Fibroblast of upper back skin (primary cell): ENCODE results near the gene KRT13.
"Not testable (repeated sequence)": the region's sequence is repeated elsewhere in the genome, so short reads cannot be mapped to it uniquely, and the experiment has no call there.

Experiments
- DNase-seq: peaks from one replicate; pipeline ENCODE4 v3.0.0-alpha.2; 2013

Gene KRT13

DNA sequence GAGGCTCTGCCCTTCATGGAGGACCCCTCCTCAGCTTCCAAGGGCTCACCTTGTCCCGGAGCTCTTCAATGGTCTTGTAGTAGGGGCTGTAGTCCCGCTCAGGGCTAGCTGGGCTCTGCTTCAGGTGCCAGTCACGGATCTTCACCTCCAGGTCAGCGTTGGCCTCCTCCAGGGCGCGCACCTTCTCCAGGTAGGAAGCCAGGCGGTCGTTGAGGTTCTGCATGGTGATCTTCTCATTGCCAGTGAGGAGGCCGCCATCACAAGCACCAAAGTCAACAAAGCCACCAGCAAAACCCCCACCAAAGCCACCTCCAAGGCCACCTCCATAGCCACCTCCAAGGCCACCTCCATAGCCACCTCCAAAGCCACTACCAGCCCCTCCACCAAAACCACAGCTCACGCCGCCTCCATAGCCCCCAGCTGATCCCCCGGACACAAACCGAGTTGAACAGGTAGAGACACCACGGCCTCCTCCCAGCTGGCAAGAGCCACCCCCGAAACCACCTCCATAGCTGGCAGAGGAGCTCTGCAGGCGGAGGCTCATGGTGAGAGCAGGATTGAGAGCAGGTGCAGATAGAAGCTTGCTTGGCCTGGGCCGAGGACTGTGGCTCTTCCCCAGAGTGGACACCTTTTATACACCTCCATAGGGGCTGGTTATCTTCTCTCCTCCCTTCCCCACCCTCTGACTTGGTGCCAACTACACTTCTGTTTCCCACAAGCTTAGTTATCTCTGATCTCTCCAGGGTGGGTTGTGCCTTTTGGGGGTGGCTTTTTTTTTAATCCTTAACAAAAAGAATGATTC is at the start of gene KRT13:
Gene KRT13, minus strand, starts transcription at position 606 of the 802 bp plus-strand sequence. Its CDS starts 62 bp downstream, at position 544.
- DNase-seq, result no peak

DNA sequence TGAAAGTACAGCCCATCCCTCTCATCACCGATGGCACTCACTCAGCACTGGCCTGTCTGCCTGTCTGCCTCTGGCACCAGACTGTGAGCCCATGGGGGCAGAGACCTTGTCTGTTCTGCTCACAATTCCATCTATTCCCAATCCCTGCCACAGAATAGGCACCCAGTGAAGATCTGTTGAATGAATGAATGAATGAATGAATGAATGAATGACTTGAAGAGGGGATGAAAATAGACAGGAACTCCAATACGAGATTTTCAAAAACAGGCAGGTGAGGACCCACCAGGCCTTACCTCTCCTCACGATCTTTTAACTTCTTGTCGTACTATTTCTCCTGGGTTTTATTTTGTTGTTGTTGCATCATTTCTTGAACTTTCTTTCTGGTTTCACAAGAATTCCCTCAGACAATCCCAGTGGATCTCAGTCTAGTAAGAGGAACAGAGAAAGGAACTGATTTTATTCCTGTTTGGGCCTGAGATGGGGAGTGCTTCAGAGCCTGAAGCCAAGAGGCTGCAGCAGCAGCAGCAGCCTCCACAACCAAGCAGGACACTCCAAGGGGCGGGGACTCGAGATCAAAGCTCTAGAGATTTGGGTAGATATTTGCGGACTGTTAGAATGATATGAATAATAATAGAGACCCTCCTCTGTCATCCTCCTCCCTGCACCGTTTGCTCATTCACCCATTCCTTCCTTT is 48.7 kb upstream of the KRT13 start:
- peak; percentile 43 for DNase-seq

DNA sequence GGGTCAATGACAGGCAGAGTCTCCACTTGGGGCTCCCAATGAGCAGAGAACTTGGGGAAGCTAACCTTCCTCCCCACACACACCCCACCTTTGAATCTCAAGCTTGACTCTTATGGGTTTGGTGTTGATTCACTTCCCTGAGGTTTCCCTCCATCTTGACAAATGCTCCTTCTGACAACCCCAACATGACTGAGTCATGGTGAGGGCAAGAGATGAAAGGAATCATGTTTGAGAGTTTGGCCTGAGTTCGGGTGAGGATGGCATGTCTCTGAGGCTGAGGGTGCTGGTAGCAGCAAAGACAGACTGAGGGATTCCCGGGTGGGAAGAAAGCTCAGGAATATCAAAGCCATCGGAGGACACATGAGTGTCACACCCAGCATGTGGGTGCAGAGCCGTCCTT is 47.8 kb upstream of the KRT13 start:
- DNase-seq, result peak; percentile 45

DNA sequence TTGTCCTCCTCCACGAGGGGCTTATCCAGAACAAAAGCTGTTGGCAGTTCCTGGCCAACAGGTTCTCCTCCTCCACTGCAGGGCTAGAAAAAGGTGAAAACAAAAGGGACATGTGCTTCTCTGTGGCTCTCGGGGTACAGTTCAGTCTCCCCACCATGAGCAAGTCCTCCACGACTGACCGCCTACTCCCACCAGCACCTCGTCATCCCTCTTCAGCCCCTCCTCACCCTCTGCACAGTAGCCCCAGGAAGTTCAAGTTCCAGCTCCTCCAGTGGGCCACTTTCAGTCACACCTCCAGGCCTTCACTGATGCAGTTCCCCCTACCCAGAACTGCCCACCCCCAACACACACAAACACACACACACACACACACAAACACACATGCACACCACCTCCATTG is 47.0 kb upstream of the KRT13 start:
- no peak for DNase-seq

DNA sequence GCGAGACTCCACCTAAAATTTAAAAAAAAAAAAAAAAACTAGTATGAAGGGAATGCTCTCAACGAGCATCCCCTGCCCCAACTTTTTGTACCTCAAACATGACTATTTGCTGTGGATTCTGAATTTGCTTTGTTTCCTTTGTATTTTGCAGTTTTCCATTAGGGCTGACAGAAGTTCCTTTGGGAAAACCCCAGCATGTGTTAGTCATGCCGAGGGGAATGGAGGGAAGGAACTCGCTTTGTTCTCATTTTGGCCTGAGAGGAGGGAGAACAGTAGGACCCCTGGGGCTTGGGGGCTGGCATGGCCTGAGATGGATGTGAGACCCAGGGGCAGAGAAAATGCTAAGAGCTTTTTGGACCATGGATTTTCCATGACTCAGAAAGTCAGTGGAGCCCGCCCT is 46.0 kb upstream of the KRT13 start:
- peak; percentile 57 for DNase-seq

GRCh38 chr17:41549596-41550039 is 44.2 kb upstream of the KRT13 start:
- DNase-seq, result no peak

GRCh38 chr17:41548844-41549595 is 43.6 kb upstream of the KRT13 start:
- peak; percentile 87 for DNase-seq

DNA sequence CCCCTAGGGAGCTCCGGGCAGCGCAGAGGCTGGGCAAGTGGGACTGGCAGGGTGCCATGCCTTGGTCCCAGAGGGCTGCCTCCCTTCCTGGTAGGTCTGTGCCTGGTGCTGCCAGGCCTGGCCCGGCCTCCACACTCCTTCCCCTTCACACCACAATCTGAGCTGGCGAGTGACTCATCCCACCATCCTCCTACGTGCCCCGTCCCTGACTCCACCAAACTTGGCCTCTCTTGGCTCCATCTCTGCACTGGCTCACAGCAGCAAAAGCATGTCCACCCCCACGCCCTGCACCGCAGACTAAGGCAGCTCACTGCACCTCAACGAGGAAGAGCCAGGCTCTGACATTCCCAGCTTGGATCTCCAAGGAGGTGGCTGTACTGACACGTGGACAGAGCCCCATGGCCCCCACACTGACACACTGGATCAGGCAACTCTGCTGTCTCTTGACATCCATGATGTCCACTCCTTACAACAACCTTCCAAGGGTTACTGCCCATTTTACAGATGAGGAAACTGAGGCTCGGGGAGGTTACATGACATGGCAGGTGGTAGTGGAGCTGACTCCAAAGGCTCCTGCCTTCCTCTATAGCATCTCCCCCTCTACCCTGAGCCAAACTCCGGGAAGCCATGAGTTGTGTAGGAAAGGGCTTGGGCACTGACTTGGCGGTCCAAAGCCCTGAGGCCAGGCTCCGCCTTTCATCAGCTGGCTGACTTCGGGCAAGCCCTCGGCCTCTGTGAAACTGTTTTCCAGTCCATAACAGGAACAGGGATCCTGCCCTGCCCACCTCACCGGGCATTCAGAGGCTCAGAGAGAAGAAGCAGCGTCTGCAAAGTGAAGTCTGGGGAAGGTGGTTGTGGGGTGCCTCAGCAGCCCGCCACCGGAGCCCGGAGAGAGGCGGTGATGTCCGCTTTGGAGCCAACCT is 42.8 kb upstream of the KRT13 start:
- DNase-seq, result peak; percentile 97

DNA sequence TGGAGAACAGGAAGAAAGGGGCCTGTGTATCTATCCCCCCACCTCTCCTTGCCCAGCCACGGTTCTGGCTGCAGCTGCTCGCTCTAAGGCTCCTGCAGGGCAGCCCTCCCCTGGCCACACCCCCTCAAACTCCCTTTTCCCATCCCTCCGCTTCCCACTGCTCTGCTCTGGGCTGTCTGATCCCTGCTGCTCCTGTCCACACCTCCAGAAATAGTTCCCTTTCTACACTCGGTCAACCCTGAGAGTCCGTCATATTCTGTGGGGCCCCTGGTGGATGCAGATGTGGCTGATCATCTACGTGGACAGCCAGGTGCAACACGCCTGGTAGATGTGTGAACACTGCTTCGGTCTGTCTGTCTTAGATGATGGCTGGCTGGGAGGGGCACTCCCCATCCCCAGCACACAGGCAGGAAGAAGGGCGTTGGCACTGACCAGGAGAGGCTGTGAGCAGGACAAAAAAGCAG is 42.0 kb upstream of the KRT13 start:
- peak; percentile 24 for DNase-seq

DNA sequence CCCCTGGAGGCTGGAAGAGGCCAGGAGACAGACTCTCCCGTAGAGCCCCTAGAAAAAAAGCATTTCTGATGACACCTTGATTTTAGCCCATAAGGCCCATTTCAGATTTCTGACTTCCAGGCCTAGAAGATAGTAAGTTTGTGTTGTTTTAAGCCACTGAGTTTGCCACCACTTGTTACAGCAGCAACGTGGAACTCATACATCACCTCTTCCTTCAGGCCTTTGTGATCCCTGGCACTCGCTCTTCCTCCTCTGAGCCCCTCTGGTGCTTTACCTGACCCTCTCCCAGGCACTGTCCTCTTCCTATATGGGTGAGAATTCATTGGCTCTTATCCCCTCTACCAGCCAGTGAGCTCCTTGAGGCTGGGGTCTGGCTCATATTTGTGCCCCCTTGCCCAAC is 41.4 kb upstream of the KRT13 start:
- no peak for DNase-seq

GRCh38 chr17:41545829-41546410 is 40.5 kb upstream of the KRT13 start:
- DNase-seq, result no peak

GRCh38 chr17:41544935-41545334 is 39.5 kb upstream of the KRT13 start:
- DNase-seq, result no peak

DNA sequence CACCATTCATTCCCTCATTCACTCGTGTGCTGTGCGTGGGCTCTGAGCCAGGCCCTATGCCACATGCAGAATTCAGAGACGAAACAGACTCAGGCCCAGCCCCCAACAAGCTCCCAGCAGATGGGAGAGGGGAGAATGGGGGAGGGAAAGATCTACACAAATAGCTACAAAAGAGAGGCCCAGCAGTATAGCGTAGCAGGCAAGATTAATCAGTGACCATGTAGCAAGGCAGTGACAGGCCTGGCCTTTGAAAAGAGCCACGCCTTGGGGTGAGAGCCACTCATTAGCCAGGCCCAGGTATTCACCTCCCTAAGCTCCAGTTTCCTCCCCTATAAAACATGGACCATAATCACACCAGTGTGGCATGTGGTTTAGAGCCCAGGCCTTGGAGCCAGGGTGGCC is 39.1 kb upstream of the KRT13 start:
- no peak for DNase-seq

DNA sequence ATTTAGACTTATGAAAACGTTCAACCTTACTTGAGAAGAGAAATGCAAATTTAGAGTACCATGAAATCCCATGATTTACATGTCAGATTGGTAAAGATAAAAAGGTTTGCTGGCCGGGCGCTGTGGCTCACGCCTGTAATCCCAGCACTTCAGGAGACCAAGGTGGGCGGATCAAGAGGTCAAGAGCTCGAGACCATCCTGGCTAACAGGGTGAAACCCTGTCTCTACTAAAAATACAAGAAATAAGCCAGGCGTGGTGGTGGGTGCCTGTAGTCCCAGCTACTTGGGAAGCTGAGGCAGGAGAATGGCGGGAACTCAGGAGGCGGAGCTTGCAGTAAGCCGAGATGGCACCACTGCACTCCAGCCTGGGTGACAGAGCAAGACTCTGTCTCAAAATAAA is 37.4 kb upstream of the KRT13 start:
- DNase-seq, result not testable (repeated sequence)

GRCh38 chr17:41542357-41542756 is 36.9 kb upstream of the KRT13 start:
- DNase-seq, result no peak

DNA sequence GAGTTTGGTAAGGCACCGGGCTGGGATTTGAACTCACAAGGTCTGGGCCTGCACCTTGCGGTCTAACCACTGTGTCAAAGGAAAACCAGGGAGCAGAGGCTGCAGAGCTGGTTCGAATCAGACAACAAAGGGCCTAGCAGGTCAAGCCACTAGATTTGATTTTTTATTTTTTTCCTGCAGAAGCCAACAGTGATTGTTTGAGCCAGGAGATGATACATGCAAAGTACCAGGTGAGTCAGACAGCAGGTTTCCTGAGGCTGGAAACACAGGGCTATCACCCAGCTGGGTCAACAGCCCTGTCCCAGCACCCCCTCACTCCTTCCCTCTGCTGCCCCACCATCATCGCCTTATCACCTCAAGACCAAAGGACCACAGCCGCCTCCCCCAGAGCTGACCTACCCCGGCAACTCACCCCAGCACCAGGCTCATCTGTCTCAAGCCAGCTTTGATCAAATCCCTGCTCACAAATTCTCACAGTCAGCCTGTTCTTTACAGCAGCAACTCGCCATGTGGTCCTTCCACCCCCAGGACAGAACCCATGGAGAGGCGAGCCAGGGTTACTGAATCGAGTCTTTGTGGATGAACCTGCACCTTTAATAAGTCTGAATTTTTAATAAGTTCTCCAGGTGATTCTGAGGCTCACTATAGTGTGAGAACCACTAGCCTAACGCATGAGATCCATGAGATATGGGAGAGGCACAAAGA is 35.7 kb upstream of the KRT13 start:
- DNase-seq, result no peak

DNA sequence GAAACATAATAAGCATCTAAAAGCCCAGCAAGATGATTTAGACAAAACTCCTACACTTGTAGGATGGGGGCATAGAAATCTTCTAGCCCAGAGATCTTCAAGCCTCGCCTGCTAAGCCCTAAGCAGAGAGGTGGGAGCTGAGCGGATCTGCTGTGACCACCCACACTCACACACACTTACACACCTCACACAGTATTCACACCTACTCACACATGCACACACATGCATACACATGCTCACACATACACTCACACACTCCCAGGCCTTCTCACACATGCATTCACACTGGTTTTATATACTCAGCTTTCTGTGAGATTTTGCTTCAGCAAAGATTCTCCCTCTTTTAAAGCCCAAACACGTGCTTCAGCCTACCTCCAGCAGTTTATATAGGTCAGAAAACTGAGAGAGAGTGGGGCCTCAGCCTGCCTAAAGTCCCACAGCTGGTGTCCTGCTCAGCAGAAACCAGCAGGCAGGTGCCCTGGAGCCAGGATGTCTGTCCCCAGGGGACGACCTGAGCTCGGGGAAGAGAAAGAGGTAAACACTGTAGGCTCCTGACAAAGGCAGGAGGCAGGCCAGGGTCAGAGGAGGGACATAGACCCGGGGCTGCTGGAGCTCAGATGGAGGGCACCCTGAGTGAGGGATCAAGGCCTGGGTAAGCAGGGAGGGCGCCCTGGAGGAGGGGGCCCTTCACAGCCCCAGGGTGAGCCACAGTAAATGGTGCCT is 34.7 kb upstream of the KRT13 start:
- no peak for DNase-seq

DNA sequence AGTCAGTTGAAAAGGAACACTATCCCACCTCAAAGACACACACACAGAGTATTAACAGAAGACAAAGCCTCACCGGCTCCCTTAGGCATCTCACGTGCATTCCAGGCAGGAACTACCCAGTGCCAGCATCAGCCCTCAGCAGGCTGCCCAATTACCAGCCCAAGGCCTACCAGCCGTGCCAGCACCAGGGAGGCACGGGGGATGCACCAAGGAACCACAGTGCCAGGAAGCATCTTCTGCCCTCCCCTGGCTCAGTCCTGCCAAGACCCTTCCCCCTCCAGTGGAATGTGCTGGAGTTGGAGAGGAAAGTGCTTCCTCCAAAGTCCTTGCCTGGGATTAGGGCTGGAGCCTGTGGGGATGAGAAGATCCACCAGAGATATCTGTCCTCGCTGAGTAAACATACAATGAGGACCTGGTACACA is 33.7 kb upstream of the KRT13 start:
- DNase-seq, result peak; percentile 44

- peak; percentile 76 for DNase-seq
These were observed 33.2 kb upstream of the KRT13 start for GRCh38 chr17:41538565-41538991.

GRCh38 chr17:41537990-41538389 is 32.6 kb upstream of the KRT13 start:
- peak; percentile 51 for DNase-seq

DNA sequence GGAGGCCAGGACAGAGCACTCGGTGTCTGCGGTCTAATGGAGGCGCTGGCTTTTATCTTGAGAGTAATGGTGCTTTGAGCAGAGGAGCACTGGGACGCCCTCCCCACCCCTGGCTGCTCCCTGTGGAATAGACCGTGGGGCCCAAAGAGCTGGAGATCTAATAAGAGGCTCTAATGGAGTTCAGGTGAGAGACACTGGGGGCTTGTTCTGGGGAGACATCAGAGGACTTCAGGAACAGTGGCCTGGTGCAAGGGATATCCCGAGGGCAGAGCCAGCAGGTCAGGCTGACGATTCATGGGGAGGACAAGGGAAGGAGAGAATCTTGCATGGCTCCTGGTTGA is 32.2 kb upstream of the KRT13 start:
- DNase-seq, result no peak
